Hematopoietic multipotent progenitor cell (in vitro differentiated cells): ENCODE data around the gene FGL2. TPM values are rescaled to one million over a fixed set of nuclear protein-coding genes. Genes with fewer than 3 reads are reported as not detected.
"Not testable (repeated sequence)": the region's sequence is repeated elsewhere in the genome, so short reads cannot be mapped to it uniquely, and the experiment has no call there.

Experiments
- DNase-seq, 3 donors: peaks; one replicate each; pipeline ENCODE4 v3.0.0-alpha.2; 2011 to 2015; ENCODE audit warnings: low read depth in 2 of 3, low spot score in 2 of 3
- total RNA-seq: library from RNA; depleted of rRNA; stranded (reverse); fragments of >200 nt; gene quantifications from one replicate; pipeline ENCODE4 v1.2.3, GENCODE V29; 2012

Gene FGL2
- total RNA-seq, 1 donor = 2.7 TPM

GRCh38 chr7:77157446-77157845 is 42.2 kb downstream of the FGL2 start:
- DNase-seq = peak in 1 of 3 donors; percentile 3

GRCh38 chr7:77157034-77157433 is 42.6 kb downstream of the FGL2 start:
- DNase-seq = not testable (repeated sequence)

- not testable (repeated sequence) for DNase-seq
Observed at GRCh38 chr7:77155601-77156377, 43.8 kb downstream of the FGL2 start.

- DNase-seq = not testable (repeated sequence)
Observed at GRCh38 chr7:77154917-77155464, 44.6 kb downstream of the FGL2 start.

GRCh38 chr7:77152232-77152631 is 47.4 kb downstream of the FGL2 start:
- DNase-seq = not testable (repeated sequence)

Other genes with a start within 250 kb of the FGL2 start
- gene SPDYE17, start 167.5 kb downstream of the FGL2 start, total RNA-seq = not detected
- 0.54 TPM for gene SPDYE18, start 137.3 kb downstream of the FGL2 start, total RNA-seq
- gene CCDC146, start 77.2 kb downstream of the FGL2 start, total RNA-seq = 1.9 TPM
- gene GSAP, start 216.5 kb upstream of the FGL2 start, total RNA-seq = 17.2 TPM